ENCODE data around the gene COL18A1.
"Not testable (repeated sequence)": the region's sequence is repeated elsewhere in the genome, so short reads cannot be mapped to it uniquely, and the experiment has no call there.

GRCh38 chr21:45561241-45561640 is 156.3 kb downstream of the COL18A1 start:
- TF ChIP-seq CTCF (IDR thresholded peaks at IDR 0.05; ENCODE audit: borderline replicate concordance, extremely low read depth, low read length, poor library complexity, severe bottlenecking); EZH2 (IDR thresholded peaks at IDR 0.05; ENCODE audit: borderline replicate concordance, low read depth, low read length, severe bottlenecking): not testable (repeated sequence)
